Stimulated activated effector memory CD8-positive, alpha-beta T cell treated with anti-CD3 and anti-CD28 coated beads, Interleukin-12 subunit alpha, Interleukin-12 subunit beta, amount 100 ng/mL, for 72 hours (primary cell): Measurements from ENCODE around the gene CPSF4L.

ENCODE experiments used
- ATAC-seq: fragments of 150-1000 bp; cut with Tn5 transposase; 2 replicates; pipeline ENCODE4 v1.10.0; 2021
- DNase-seq, 2 donors: peaks; one replicate each; pipeline ENCODE4 v3.0.0; 2021 to 2022; ENCODE audit warnings: low spot score in 2 of 2
- H3K27ac Mint-ChIP-seq: one replicate; pipeline ENCODE4 v1.8.0; 2022; ENCODE audit warnings: mild to moderate bottlenecking, mixed read lengths
- H3K36me3 Mint-ChIP-seq: one replicate; pipeline ENCODE4 v1.8.0; 2022; ENCODE audit warnings: mild to moderate bottlenecking, mixed read lengths
- H3K4me1 Mint-ChIP-seq: one replicate; pipeline ENCODE4 v1.8.0; 2022; ENCODE audit warnings: mixed read lengths
- H3K4me3 Mint-ChIP-seq: one replicate; pipeline ENCODE4 v1.8.0; 2022; ENCODE audit warnings: mild to moderate bottlenecking, mixed read lengths
- H3K9me3 Mint-ChIP-seq: one replicate; pipeline ENCODE4 v1.8.0; 2022; ENCODE audit warnings: mixed read lengths

CPSF4L gene

GRCh38 chr17:73211745-73212144 is 49.9 kb downstream of the CPSF4L start:
- H3K36me3 Mint-ChIP-seq: peaks cover 77% of the 10 kb centered on the region
- ATAC-seq (peak; percentile 82), DNase-seq (peak; percentile 35 to 65)
- peak overlapping the region; percentile 69 for H3K27ac Mint-ChIP-seq
- peak overlapping the region; percentile 48 for H3K4me3 Mint-ChIP-seq
- H3K4me1 Mint-ChIP-seq: peaks cover 31% of the 10 kb centered on the region
- no peaks in the 10 kb centered on the region for H3K9me3 Mint-ChIP-seq

- Mint-ChIP-seq H3K4me3 (no peak overlapping the region), H3K36me3 (peaks cover 79% of the 10 kb centered on the region)
- no peak for DNase-seq
Observed at GRCh38 chr17:73210002-73210678, 51.5 kb downstream of the CPSF4L start.

GRCh38 chr17:73209436-73209835 is 52.2 kb downstream of the CPSF4L start:
- Mint-ChIP-seq H3K4me1 (peaks cover 17% of the 10 kb centered on the region), H3K4me3 (no peak overlapping the region), H3K36me3 (peaks cover 86% of the 10 kb centered on the region), H3K27ac (no peak overlapping the region), H3K9me3 (no peaks in the 10 kb centered on the region)
- DNase-seq (no peak), ATAC-seq (no peak)

More at GRCh38 chr17:73210002-73210678, 51.5 kb downstream of the CPSF4L start:
- H3K27ac Mint-ChIP-seq: no peak overlapping the region
- no peak for ATAC-seq
- H3K4me1 Mint-ChIP-seq: peaks cover 17% of the 10 kb centered on the region
- H3K9me3 Mint-ChIP-seq: no peaks in the 10 kb centered on the region

- no peak for ATAC-seq
- Mint-ChIP-seq H3K4me3 (no peak overlapping the region), H3K27ac (no peak overlapping the region), H3K9me3 (no peaks in the 10 kb centered on the region), H3K4me1 (peaks cover 12% of the 10 kb centered on the region), H3K36me3 (peaks cover 93% of the 10 kb centered on the region)
- no peak for DNase-seq
Observed at GRCh38 chr17:73208139-73208827, 53.4 kb downstream of the CPSF4L start.

- peaks cover 100% of the 10 kb centered on the region for H3K36me3 Mint-ChIP-seq
- no peaks in the 10 kb centered on the region for H3K9me3 Mint-ChIP-seq
- H3K4me1 Mint-ChIP-seq: no peaks in the 10 kb centered on the region
- ATAC-seq (no peak), DNase-seq (no peak)
- peak overlapping the region; percentile 87 for H3K27ac Mint-ChIP-seq
- H3K4me3 Mint-ChIP-seq: no peak overlapping the region
Observed at GRCh38 chr17:73205459-73205961, 56.2 kb downstream of the CPSF4L start.

- no peaks in the 10 kb centered on the region for H3K4me1 Mint-ChIP-seq
- H3K4me3 Mint-ChIP-seq: no peak overlapping the region
- DNase-seq: no peak
- H3K9me3 Mint-ChIP-seq: no peaks in the 10 kb centered on the region
- H3K27ac Mint-ChIP-seq: peak overlapping the region; percentile 87
- peak; percentile 78 for ATAC-seq
- H3K36me3 Mint-ChIP-seq: peaks cover 100% of the 10 kb centered on the region
Observed at GRCh38 chr17:73203788-73204479, 57.7 kb downstream of the CPSF4L start.

GRCh38 chr17:73203135-73203787 is 58.4 kb downstream of the CPSF4L start:
- no peak for ATAC-seq
- H3K27ac Mint-ChIP-seq: peak overlapping the region; percentile 87
- peaks cover 100% of the 10 kb centered on the region for H3K36me3 Mint-ChIP-seq
- H3K4me1 Mint-ChIP-seq: peaks cover under 1% of the 10 kb centered on the region
- DNase-seq: no peak
- no peaks in the 10 kb centered on the region for H3K9me3 Mint-ChIP-seq
- no peak overlapping the region for H3K4me3 Mint-ChIP-seq

GRCh38 chr17:73201215-73202069 is 60.2 kb downstream of the CPSF4L start:
- no peak for ATAC-seq
- Mint-ChIP-seq H3K4me1 (peaks cover 12% of the 10 kb centered on the region), H3K27ac (peak overlapping the region; percentile 23), H3K36me3 (peaks cover 100% of the 10 kb centered on the region), H3K9me3 (no peaks in the 10 kb centered on the region), H3K4me3 (no peak overlapping the region)
- no peak for DNase-seq

- ATAC-seq (no peak), DNase-seq (no peak)
- H3K9me3 Mint-ChIP-seq: no peaks in the 10 kb centered on the region
- H3K36me3 Mint-ChIP-seq: peaks cover 98% of the 10 kb centered on the region
- H3K27ac Mint-ChIP-seq: no peak overlapping the region
- peaks cover 12% of the 10 kb centered on the region for H3K4me1 Mint-ChIP-seq
- H3K4me3 Mint-ChIP-seq: no peak overlapping the region
Observed at GRCh38 chr17:73200476-73200875, 61.2 kb downstream of the CPSF4L start.

- Mint-ChIP-seq H3K4me3 (no peak overlapping the region), H3K4me1 (peaks cover 12% of the 10 kb centered on the region), H3K27ac (no peak overlapping the region), H3K36me3 (peaks cover 98% of the 10 kb centered on the region), H3K9me3 (no peaks in the 10 kb centered on the region)
- no peak for DNase-seq
- ATAC-seq: no peak
Observed at GRCh38 chr17:73199751-73200317, 61.8 kb downstream of the CPSF4L start.

GRCh38 chr17:73198930-73199260 is 62.8 kb downstream of the CPSF4L start:
- no peak for ATAC-seq
- peaks cover 13% of the 10 kb centered on the region for H3K4me1 Mint-ChIP-seq
- H3K27ac Mint-ChIP-seq: no peak overlapping the region
- no peak for DNase-seq
- H3K36me3 Mint-ChIP-seq: peaks cover 95% of the 10 kb centered on the region
- no peak overlapping the region for H3K4me3 Mint-ChIP-seq
- H3K9me3 Mint-ChIP-seq: no peaks in the 10 kb centered on the region
